ENCODE results near the gene HTR2A. TPM values are rescaled to one million over a fixed set of nuclear protein-coding genes. Genes with fewer than 3 reads are reported as not detected.
A peak's percentile ranks its signal among the peaks of the same experiment; 100 is the strongest.

HTR2A gene
- total and polyA plus RNA-seq, 2 donors (not counting 3 experiments of a cell fraction or from before 2014, with no cell fraction given) = not detected

GRCh38 chr13:46817095-46817494, 79.8 kb downstream of the HTR2A start:
- Histone ChIP-seq H3K36me3 (ENCODE audit: control insufficient read depth in 2 of 2, extremely low read depth in 1 of 2, insufficient read depth in 2 of 2, low read length in 2 of 2) (no peaks in the 10 kb centered on the region), H3K4me1 (ENCODE audit: control insufficient read depth, extremely low read depth, insufficient read depth, low read length) (no peaks in the 10 kb centered on the region), H3K27ac (ENCODE audit: insufficient read depth, low read depth, low read length) (no peak overlapping the region), H3K9me3 (replicated peaks; ENCODE audit: control insufficient read depth, insufficient read depth, low read length) (no peaks in the 10 kb centered on the region), H3K9me1 (replicated peaks; ENCODE audit: control insufficient read depth, extremely low read depth, insufficient read depth, low read length) (no peaks in the 10 kb centered on the region), H2AFZ (ENCODE audit: low read depth, low read length) (no peak overlapping the region), H3K27me3 (ENCODE audit: control insufficient read depth in 2 of 2, insufficient read depth in 2 of 2, low read length in 2 of 2) (peaks cover 0 to 6% of the 10 kb centered on the region in 2 experiments), H3K4me3 (replicated peaks in 1 of 3; ENCODE audit: insufficient read depth in 1 of 3, low read depth in 1 of 3, low read length in 3 of 3) (no peak overlapping the region), H4K20me1 (replicated peaks; ENCODE audit: control insufficient read depth, extremely low read depth, insufficient read depth, low read length) (no peaks in the 10 kb centered on the region), H3K79me2 (ENCODE audit: control insufficient read depth, insufficient read depth, low read length) (no peaks in the 10 kb centered on the region), H3K9ac (replicated peaks; ENCODE audit: extremely low read depth, insufficient read depth, low read length) (no peak overlapping the region), H3K4me2 (ENCODE audit: insufficient read depth, low read length) (no peak overlapping the region)
- DNase-seq (ENCODE audit: low read depth, low spot score) (peak; percentile 21), FAIRE-seq (peak; percentile 43)
- ChIA-PET CTCF (no interaction called here), POLR2A (no interaction called here)
- intact Hi-C loops (cut with micrococcal nuclease) = no loop called here
- dilution Hi-C loops (cut with MboI; ENCODE audit: extremely low pct_ligation_motif_present, low sequenced_read_pairs) = no loop called here
- BruUV-seq (replicated peaks) = no TSS peak
- TF ChIP-seq JUN (IDR thresholded peaks at IDR 0.05; ENCODE audit: borderline replicate concordance, insufficient read depth, insufficient read length, low read depth) (no peak), FOS (IDR thresholded peaks at IDR 0.05; ENCODE audit: borderline replicate concordance, insufficient read depth, low read length) (no peak), POLR2A (IDR thresholded peaks at IDR 0.05; ENCODE audit: low read depth, low read length) (no peak), MYC (IDR thresholded peaks at IDR 0.05; ENCODE audit: low read depth, low read length) (no peak), MAX (IDR thresholded peaks at IDR 0.05; ENCODE audit: insufficient read depth, insufficient read length) (no peak), CTCF (IDR thresholded peaks at IDR 0.05; ENCODE audit: extremely low read depth in 1 of 2, insufficient read depth in 1 of 2, low read depth in 1 of 2, low read length in 2 of 2) (no peak), GATA2 (IDR thresholded peaks at IDR 0.05; ENCODE audit: insufficient read depth, insufficient read length, low read depth, low read length) (no peak), POLR2AphosphoS5 (IDR thresholded peaks at IDR 0.05; ENCODE audit: insufficient read depth, low read depth, low read length) (no peak), EZH2 (IDR thresholded peaks at IDR 0.05; ENCODE audit: borderline replicate concordance, low read depth, low read length, severe bottlenecking) (no peak)
